HEK293 (cell line): ENCODE measurements around the gene GJC3.

Experiments used
- CTCF ChIP-seq: fragments of 450-650 bp; formaldehyde crosslinking; IDR thresholded peaks from 2 replicates; pipeline ENCODE4 v1.5.1; 2016; ENCODE audit warnings: missing biosample characterization, missing genetic modification characterization
- ZNF175 ChIP-seq: fragments of 450-650 bp; formaldehyde crosslinking; IDR thresholded peaks from 2 replicates; pipeline ENCODE4 v1.5.1; 2016; ENCODE audit warnings: missing biosample characterization, missing genetic modification characterization

- TF ChIP-seq ZNF175 (tag by site-specific recombination) (no peak), CTCF (tag by site-specific recombination) (no peak)
These were observed 30.6 kb downstream of the GJC3 start for GRCh38 chr7:99898836-99899235.
